WTC11 (cell line): ENCODE measurements around the gene GTSE1. TPM values are rescaled to one million over a fixed set of nuclear protein-coding genes. Genes with fewer than 3 reads are reported as not detected.

Experiments used
- AFF4 ChIP-seq: sonication (generic); formaldehyde crosslinking; IDR thresholded peaks from 2 replicates; pipeline ENCODE4 v1.8.1; 2023; ENCODE audit warnings: mild to moderate bottlenecking, missing genetic modification reagents, borderline replicate concordance
- AR ChIP-seq: fragments of 250-450 bp; sonication (Bioruptor Pico); IDR thresholded peaks from 2 replicates; pipeline ENCODE4 v1.9.0; 2021; ENCODE audit warnings: mild to moderate bottlenecking
- CTCF ChIP-seq: fragments of 200-600 bp; IDR thresholded peaks from 2 replicates; pipeline ENCODE4 v1.8.0; 2022; ENCODE audit warnings: antibody characterized with exemption
- ELF4 ChIP-seq: sonication (generic); formaldehyde crosslinking; IDR thresholded peaks from 2 replicates; pipeline ENCODE4 v1.8.1; 2022; ENCODE audit warnings: low read depth, mild to moderate bottlenecking, moderate library complexity, missing genetic modification reagents
- FOXJ3 ChIP-seq: sonication (generic); formaldehyde crosslinking; IDR thresholded peaks from 2 replicates; pipeline ENCODE4 v1.9.0; 2021; ENCODE audit warnings: missing genetic modification reagents, mild to moderate bottlenecking, borderline replicate concordance
- FOXP1 ChIP-seq: sonication (generic); formaldehyde crosslinking; IDR thresholded peaks from 2 replicates; pipeline ENCODE4 v1.8.0; 2022; ENCODE audit warnings: missing genetic modification reagents, mild to moderate bottlenecking, moderate library complexity, borderline replicate concordance
- GABPB1 ChIP-seq: sonication (generic); formaldehyde crosslinking; IDR thresholded peaks from 2 replicates; pipeline ENCODE4 v1.8.1; 2023; ENCODE audit warnings: mild to moderate bottlenecking, missing genetic modification reagents
- GTF2I ChIP-seq: fragments of 250-450 bp; sonication (Bioruptor Pico); conservative IDR thresholded peaks from 2 replicates; pipeline ENCODE4 v1.4.0; 2021; ENCODE audit warnings: mild to moderate bottlenecking
- HMGA2 ChIP-seq: fragments of 250-450 bp; sonication (Bioruptor Pico); IDR thresholded peaks from 2 replicates; pipeline ENCODE4 v1.4.0; 2021; ENCODE audit warnings: mild to moderate bottlenecking, moderate library complexity
- IRF1 ChIP-seq: sonication (generic); formaldehyde crosslinking; IDR thresholded peaks from 2 replicates; pipeline ENCODE4 v1.8.0; 2023; ENCODE audit warnings: missing genetic modification reagents
- NFYB ChIP-seq: sonication (generic); formaldehyde crosslinking; conservative IDR thresholded peaks from 2 replicates; pipeline ENCODE4 v1.8.0; 2022; ENCODE audit warnings: low read depth, missing genetic modification reagents
- NR1H2 ChIP-seq: sonication (generic); formaldehyde crosslinking; IDR thresholded peaks from 2 replicates; pipeline ENCODE4 v1.9.0; 2021; ENCODE audit warnings: mild to moderate bottlenecking, moderate library complexity, missing genetic modification reagents
- RORB ChIP-seq: fragments of 250-450 bp; sonication (Bioruptor Pico); IDR thresholded peaks from 2 replicates; pipeline ENCODE4 v1.9.0; 2021; ENCODE audit warnings: mild to moderate bottlenecking
- SMAD3 ChIP-seq: sonication (generic); formaldehyde crosslinking; IDR thresholded peaks from 2 replicates; pipeline ENCODE4 v1.8.0; 2022; ENCODE audit warnings: missing genetic modification reagents, mild to moderate bottlenecking, borderline replicate concordance
- SOX15 ChIP-seq: fragments of 250-450 bp; sonication (Bioruptor Pico); IDR thresholded peaks from 2 replicates; pipeline ENCODE4 v1.9.0; 2021; ENCODE audit warnings: mild to moderate bottlenecking
- USF2 ChIP-seq: sonication (generic); formaldehyde crosslinking; IDR thresholded peaks from 2 replicates; pipeline ENCODE4 v1.8.1; 2023; ENCODE audit warnings: mild to moderate bottlenecking, missing genetic modification reagents, moderate library complexity
- ZBTB21 ChIP-seq: sonication (generic); formaldehyde crosslinking; IDR thresholded peaks from 2 replicates; pipeline ENCODE4 v1.8.1; 2023; ENCODE audit warnings: mild to moderate bottlenecking, missing genetic modification reagents, borderline replicate concordance
- ZNF138 ChIP-seq: sonication (generic); formaldehyde crosslinking; conservative IDR thresholded peaks from 2 replicates; pipeline ENCODE4 v1.8.1; 2022; ENCODE audit warnings: mild to moderate bottlenecking, moderate library complexity, missing genetic modification reagents
- ZNF232 ChIP-seq: sonication (generic); formaldehyde crosslinking; IDR thresholded peaks from 2 replicates; pipeline ENCODE4 v1.8.0; 2022; ENCODE audit warnings: mild to moderate bottlenecking, missing genetic modification reagents
- ZNF317 ChIP-seq: sonication (generic); formaldehyde crosslinking; IDR thresholded peaks from 2 replicates; pipeline ENCODE4 v1.8.1; 2023; ENCODE audit warnings: low read depth, mild to moderate bottlenecking, moderate library complexity, missing genetic modification reagents, borderline replicate concordance
- ZNF396 ChIP-seq: fragments of 250-450 bp; sonication (Bioruptor Pico); IDR thresholded peaks from 2 replicates; pipeline ENCODE4 v1.8.0; 2021; ENCODE audit warnings: mild to moderate bottlenecking, moderate library complexity, borderline replicate concordance
- ZNF425 ChIP-seq: fragments of 250-450 bp; sonication (Bioruptor Pico); conservative IDR thresholded peaks from 2 replicates; pipeline ENCODE4 v1.9.0; 2021; ENCODE audit warnings: mild to moderate bottlenecking
- ZNF512 ChIP-seq: sonication (generic); formaldehyde crosslinking; IDR thresholded peaks from 2 replicates; pipeline ENCODE4 v1.8.1; 2022; ENCODE audit warnings: missing genetic modification reagents, borderline replicate concordance
- total RNA-seq: library from RNA; stranded (reverse); gene quantifications from 3 replicates; pipeline ENCODE4 v1.2.3, GENCODE V29; 2021

The GTSE1 gene
- total RNA-seq, 1 experiment from 2014 or later: 56.1 TPM

- no peak for TF ChIP-seq CTCF
- TF ChIP-seq ZNF232: 0 out of 2 replicates have a peak, but pooled peaks have one; percentile 56
- peak; percentile 64; the same call in 1 of the 2 replicates for TF ChIP-seq IRF1 (CRISPR knock-in tag)
- no peak for TF ChIP-seq NFYB (CRISPR knock-in tag)
- TF ChIP-seq ZNF425: no peak
- TF ChIP-seq ZNF317 (CRISPR knock-in tag): no peak
- TF ChIP-seq NR1H2: no peak
- TF ChIP-seq FOXJ3 (CRISPR knock-in tag): no peak
- peak; percentile 38; the same call in 1 of the 2 replicates for TF ChIP-seq USF2 (CRISPR knock-in tag)
- no peak for TF ChIP-seq ZNF396
- TF ChIP-seq HMGA2 (CRISPR knock-in tag): no peak
- no peak for TF ChIP-seq GTF2I (CRISPR knock-in tag)
- TF ChIP-seq ZBTB21: peak; percentile 66; the same call in 1 of the 2 replicates
- peak; percentile 92 for TF ChIP-seq GABPB1
- TF ChIP-seq FOXP1 (CRISPR knock-in tag): peak; percentile 86; the same call in 1 of the 2 replicates
- TF ChIP-seq AFF4 (CRISPR knock-in tag): no peak
- TF ChIP-seq SOX15: no peak
- 0 out of 2 replicates have a peak, but pooled peaks have one; percentile 12 for TF ChIP-seq ELF4 (CRISPR knock-in tag)
- no peak for TF ChIP-seq ZNF138 (CRISPR knock-in tag)
- no peak for TF ChIP-seq ZNF512 (CRISPR knock-in tag)
- TF ChIP-seq AR (CRISPR knock-in tag): no peak
- no peak for TF ChIP-seq RORB (CRISPR knock-in tag)
- 0 out of 2 replicates have a peak, but pooled peaks have one; percentile 60 for TF ChIP-seq SMAD3 (CRISPR knock-in tag)
Measured at GRCh38 chr22:46335201-46336118, 38.8 kb downstream of the GTSE1 start, which contains the start of gene TRMU (continued).
